Measurements from ENCODE around the gene PLCXD3.

DNA sequence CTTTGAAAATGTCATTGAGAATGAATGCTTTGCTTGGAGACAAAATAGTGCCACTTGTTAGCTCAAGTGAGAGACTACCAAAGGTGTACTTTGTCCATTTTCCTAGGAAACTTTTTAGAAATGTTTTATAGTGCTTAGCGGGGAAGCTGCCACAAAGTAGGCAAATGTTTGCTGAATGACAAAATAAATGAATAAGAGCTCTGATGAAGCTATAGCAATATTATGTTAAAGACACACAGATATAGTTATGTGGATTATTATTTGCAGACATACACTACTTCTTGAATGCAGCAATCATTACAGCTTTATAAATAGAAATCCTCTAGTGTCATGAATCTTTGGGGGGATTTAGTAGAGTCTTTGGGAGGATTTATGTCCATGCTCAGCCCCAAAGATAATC lies 204.4 kb downstream of the PLCXD3 start:
- TF ChIP-seq EP300 (IDR thresholded peaks at IDR 0.05; ENCODE audit: borderline replicate concordance in 1 of 2, low read depth in 1 of 2, low read length in 1 of 2) (no peak), NRF1 (IDR thresholded peaks at IDR 0.05; ENCODE audit: low read depth, low read length) (no peak), SIN3A (IDR thresholded peaks at IDR 0.05; ENCODE audit: borderline replicate concordance, low read depth, low read length) (no peak), POLR2AphosphoS5 (IDR thresholded peaks at IDR 0.05; ENCODE audit: low read depth, low read length) (no peak), GABPA (IDR thresholded peaks at IDR 0.05; ENCODE audit: low read depth) (no peak), RCOR1 (IDR thresholded peaks at IDR 0.05; ENCODE audit: low read length) (no peak), CHD2 (IDR thresholded peaks at IDR 0.05; ENCODE audit: low read length, partially characterized antibody) (no peak), NFIC (IDR thresholded peaks at IDR 0.05; ENCODE audit: borderline replicate concordance) (no peak)
- TF ChIP-seq, protein P1, sequence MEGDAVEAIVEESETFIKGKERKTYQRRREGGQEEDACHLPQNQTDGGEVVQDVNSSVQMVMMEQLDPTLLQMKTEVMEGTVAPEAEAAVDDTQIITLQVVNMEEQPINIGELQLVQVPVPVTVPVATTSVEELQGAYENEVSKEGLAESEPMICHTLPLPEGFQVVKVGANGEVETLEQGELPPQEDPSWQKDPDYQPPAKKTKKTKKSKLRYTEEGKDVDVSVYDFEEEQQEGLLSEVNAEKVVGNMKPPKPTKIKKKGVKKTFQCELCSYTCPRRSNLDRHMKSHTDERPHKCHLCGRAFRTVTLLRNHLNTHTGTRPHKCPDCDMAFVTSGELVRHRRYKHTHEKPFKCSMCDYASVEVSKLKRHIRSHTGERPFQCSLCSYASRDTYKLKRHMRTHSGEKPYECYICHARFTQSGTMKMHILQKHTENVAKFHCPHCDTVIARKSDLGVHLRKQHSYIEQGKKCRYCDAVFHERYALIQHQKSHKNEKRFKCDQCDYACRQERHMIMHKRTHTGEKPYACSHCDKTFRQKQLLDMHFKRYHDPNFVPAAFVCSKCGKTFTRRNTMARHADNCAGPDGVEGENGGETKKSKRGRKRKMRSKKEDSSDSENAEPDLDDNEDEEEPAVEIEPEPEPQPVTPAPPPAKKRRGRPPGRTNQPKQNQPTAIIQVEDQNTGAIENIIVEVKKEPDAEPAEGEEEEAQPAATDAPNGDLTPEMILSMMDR (IDR thresholded peaks at IDR 0.05) = no peak
- TF ChIP-seq, protein P2, sequence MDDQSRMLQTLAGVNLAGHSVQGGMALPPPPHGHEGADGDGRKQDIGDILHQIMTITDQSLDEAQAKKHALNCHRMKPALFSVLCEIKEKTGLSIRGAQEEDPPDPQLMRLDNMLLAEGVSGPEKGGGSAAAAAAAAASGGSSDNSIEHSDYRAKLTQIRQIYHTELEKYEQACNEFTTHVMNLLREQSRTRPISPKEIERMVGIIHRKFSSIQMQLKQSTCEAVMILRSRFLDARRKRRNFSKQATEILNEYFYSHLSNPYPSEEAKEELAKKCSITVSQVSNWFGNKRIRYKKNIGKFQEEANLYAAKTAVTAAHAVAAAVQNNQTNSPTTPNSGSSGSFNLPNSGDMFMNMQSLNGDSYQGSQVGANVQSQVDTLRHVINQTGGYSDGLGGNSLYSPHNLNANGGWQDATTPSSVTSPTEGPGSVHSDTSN (IDR thresholded peaks at IDR 0.05) = no peak

Data from SK-N-SH (cell line).